ENCODE measurements around the gene SLC39A1. TPM values are rescaled to one million over a fixed set of nuclear protein-coding genes. Genes with fewer than 3 reads are reported as not detected.

SLC39A1 gene
- total RNA-seq, 1 experiment from 2014 or later = 130 TPM

DNA sequence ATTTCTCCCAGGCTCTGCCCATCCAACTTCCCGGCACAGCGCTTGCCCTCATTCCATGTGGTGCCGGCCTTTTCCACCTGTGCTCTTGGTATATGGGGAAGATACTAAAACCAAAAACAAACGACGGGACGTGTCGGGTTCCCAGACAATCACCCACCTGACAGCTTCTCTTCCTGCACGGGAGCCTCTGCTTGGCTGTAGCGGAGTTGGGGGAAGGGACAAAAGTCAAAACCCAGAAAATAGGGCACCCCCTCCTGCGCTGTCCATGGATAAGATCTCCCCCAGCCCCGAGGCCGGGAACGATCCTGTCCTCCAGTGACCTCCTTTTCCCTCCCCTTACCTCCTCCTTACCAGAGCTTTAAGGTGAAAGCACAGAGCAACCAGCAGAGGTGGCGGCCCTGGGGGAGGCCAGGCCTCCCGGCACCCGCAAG is 13.5 kb upstream of the SLC39A1 start:
- no peak for DNase-seq (ENCODE audit: low read depth)

DNA sequence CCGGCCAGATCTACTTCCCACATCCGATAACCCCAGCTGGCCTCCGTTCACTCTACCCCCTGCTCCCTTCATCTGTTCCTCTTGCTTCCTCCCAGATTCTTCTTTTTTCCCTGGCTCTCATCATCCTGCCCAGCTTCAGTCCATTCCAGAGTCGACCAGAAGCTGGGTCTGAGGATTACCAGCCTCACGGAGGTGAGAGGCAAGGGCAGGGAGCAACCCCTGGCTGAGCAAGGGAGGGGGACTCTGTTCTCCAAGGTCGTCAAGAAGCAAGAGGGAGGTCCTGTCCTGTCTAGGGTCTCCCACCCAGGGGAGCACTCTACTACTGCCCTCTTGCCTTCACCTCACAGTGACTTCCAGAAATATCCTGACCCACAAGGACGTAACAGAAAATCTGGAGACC is 10.2 kb upstream of the SLC39A1 start:
- DNase-seq (ENCODE audit: low read depth) = no peak

DNA sequence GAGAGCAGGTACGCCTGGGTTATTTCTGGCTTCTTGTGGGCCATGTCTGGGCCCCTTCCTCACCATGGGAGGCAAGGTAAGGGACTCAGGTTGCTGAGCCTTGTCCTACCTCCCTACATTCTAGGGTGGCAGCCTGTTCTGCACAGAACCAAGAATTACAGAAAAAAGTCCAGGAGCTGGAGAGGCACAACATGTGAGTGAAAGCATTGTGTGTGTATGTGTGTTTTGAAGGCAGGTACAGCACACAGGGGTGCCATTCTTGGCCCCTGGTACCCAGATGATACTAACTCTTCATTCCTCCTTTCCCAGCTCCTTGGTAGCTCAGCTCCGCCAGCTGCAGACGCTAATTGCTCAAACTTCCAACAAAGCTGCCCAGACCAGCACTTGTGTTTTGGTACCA is 9.7 kb upstream of the SLC39A1 start:
- no peak for DNase-seq (ENCODE audit: low read depth)

DNA sequence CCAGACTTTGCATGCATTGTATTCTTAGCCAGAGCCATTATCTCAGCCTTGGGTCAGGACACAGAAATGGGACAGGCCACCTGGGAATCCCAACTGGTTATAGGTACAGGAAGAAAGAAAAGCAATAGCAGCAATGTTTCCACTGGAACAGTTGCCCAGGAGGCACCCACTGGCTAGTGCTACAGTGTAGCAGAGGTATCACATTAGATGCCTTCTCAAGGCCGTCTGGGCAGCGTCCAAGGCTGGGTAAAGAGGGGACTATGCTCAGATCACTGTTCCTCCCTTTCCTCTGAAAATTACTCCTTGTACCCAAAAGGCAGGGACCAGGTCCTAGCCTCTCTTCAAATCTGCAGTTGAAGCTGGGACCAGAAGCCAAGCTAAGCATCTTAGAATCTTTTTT is 7.0 kb upstream of the SLC39A1 start:
- no peak for DNase-seq (ENCODE audit: low read depth)

DNA sequence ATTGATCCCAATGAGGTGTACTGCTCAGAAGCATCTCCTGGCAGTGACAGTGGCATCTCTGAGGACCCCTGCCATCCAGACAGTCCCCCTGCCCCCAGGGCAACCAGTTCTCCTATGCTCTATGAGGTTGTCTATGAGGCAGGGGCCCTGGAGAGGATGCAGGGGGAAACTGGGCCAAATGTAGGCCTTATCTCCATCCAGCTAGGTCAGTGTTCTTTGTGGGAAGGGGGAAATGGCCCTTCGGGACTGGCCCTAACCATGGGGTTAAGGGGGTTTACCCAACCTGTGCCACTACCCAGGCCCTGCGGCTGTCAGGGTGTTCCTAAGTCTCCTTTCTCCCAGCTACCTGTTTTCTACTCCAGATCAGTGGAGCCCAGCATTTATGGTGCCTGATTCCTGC is 5.6 kb upstream of the SLC39A1 start:
- no peak for DNase-seq (ENCODE audit: low read depth)

DNA sequence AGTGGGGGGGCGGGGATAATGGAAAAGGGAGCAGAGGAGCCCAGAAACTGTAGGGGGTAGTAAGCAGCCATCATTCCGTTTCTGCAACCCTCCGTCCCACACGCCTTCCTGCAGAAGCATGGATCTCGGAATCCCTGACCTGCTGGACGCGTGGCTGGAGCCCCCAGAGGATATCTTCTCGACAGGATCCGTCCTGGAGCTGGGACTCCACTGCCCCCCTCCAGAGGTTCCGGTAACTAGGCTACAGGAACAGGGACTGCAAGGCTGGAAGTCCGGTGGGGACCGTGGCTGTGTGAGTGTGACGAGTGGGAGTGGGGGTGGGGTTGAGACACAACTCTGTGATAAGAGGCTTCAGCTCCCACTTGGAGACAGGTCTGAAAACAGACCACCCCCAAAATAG is 5.1 kb upstream of the SLC39A1 start:
- no peak for DNase-seq (ENCODE audit: low read depth)

DNA sequence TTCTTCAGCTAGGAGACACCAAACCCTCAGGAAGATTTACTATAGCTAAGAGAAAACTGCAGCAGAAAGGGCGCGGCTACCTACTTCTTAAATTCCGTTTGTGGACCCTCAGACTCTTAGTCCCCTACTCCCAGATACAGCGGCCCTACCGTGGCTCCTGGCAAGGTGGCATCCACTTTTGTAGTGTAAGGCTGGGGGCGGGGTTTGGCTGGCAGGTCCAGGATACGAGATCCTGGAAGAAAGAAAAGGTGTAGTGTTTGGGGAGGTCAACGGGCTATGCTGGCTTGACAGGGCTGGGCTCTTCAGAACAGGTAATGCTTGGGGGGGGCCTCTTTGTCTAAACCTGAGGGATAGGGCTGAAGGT is 4.6 kb upstream of the SLC39A1 start:
- no peak for DNase-seq (ENCODE audit: low read depth)

DNA sequence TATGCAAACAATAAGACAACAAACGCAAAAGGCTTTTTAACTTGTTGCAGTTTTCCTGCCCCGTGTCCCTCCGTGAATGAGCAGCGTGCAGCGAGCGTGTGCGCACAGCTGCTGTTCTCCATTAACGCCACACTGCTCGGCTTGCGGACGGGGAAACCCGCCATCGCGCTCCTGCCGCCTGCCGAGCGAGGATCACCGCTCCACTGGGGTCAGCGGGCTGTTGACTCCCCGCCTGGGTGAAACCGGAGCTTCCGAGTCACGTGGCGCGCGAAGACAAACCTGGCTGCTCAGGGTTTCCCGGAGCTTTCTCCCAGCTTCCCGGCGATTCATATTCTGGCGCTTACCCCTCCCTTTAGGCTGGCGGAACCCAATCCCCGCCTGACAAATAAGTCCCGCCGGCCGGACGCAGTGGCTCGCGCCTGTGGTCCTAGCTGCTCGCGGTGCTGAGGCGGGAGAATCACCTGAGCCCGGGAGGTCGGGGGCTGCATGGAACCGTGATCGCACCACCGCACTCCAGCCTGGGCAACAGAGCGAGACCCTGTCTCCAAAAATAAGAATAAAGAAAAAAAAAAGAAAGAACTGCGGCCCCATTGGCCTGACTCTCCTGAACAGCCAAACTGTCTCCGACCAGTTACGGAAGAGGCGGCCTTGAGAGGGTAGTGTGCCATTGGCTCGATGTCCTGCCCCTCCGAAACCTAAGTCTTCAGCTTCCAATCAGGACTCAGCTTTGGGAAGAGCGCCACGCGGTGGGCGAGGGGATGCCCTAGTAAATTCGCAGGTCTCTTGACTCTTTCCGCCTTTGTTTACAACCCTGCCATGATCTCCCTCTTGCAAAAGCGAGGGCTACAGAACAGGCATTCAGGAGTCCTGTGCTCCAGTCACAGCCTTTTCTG is 4.0 kb upstream of the SLC39A1 start, which contains the start of gene CREB3L4:
Gene CREB3L4 (plus strand): TSS at position 796 of the 893 bp plus-strand sequence. CDS start 624 bp downstream, outside the sequence.
- peak; percentile 98 for DNase-seq (ENCODE audit: low read depth)

DNA sequence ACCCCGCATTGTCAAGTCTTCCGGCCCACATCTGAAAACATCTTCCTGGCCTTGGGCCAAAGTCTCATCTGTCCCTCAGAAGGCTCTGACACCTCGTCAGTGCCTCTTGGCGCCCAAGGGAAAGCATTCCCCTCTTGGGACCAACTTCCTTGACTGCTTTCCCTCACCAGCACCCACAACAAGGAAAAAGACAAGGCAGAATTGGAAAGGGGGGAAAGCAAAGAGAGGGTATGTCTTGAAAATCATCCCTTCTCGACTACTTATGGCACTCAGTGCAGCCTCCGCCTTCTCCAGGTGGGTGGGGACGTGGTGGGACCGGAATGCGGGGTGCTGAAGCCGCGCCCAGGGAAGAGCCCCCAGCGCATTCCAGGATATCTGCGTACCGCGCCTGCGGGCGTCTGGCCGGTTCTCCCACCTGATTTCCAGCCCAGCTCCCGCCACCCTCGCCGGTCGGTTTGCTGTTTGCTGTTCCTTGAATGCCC is 554 bp upstream of the SLC39A1 start:
- DNase-seq (ENCODE audit: low read depth) = peak; percentile 71

DNA sequence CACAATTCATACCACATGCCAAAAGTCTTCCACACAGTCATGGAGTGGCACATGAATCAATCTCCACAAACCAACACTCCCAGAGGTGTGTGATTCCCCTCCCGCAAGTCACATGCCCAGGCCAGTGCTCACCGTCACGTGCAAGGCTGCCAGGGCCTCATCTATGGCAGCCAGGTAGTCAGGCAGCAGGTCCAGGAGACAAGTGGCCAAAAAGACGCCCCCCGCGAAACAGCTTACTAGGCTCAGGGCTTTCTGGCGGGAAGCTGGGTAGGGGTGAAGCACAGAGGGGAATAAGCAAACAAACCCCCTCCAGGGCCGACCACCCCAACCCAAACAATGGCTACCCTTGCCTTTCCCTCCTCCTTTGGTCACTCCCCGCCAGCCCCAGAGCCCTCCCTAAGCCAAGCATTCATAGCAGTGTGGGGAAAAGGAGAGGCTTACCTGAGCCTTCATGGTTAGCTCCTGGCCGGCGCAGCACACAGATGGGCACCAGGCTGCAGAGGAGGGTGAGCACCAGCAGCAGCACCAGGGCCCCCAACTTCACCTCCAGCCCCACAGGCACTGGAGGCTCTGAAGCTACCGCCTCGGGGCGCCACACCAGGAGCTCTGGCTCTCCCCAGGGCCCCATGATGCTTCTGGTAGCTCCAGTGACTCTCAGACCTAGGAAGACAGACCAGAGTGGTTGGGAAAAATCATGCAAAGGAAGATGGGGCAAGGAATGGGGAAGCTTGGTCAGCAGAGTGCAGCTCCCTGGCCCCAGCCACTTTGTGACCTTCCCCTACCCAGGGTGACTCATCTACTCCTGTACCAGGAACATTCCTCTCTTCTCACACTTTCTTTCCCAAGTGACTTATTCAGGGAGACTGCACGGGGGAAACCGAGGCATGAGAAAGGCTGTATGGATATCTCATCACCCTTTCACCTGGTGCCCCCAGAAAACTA is 978 bp downstream of the SLC39A1 start:
- DNase-seq (ENCODE audit: low read depth) = peak; percentile 55

DNA sequence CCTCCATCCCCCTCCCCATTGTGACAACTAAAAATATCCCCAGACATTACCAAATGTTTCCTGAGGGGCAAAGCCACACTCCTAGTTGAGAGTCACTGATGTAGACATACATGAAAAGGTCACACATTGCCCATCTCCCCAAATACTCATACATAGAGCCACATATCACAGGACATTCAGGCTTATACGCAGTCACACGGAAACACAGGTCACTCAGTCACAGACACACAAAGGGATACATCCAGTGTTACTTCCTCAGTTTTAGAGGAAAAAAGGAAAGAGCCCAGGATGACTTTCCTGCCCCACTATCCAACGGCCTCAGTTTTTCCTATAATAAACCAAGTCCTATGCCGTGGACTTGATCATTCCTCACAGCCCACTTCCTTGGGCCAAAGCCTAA is 1.9 kb downstream of the SLC39A1 start:
- DNase-seq (ENCODE audit: low read depth) = no peak

DNA sequence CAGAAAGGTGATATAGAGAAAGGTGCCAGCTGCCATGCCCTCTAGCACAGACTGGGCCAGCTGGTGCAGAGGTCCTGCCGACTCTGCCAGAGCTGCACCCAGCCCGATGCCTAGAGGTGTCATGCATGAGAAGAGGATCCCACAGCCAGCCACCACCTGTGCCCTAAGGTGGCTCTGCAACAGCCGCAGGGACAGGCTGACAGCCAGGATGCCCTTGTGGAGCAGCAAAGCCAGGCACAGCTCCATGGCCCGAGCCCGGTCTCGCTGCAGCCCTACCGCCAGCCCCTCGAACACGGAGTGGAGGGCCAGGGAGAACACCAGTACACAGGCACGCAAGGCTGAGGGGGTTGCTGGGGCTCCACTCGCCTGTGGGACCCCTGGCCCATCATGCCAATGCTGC is 3.1 kb downstream of the SLC39A1 start:
- no peak for DNase-seq (ENCODE audit: low read depth)

DNA sequence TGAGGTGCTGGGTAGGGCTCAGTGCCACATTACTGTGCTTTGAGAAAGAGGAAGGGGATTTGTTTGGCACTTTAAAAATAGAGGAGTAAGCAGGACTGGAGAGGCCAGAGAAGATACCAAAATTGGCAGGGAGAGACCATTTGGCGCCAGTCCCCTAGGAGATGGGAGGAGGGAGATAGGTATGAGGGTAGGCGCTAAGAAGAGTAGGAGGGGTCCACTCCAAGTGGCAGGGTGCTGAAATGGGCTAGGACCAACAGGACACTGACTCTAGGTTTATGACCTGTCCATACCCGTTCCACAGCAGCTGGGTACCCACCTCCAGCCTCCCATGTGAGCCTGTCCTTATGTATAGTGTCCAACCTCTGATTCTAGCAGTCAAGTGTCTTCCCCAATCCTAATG is 3.9 kb downstream of the SLC39A1 start:
- DNase-seq (ENCODE audit: low read depth) = no peak

DNA sequence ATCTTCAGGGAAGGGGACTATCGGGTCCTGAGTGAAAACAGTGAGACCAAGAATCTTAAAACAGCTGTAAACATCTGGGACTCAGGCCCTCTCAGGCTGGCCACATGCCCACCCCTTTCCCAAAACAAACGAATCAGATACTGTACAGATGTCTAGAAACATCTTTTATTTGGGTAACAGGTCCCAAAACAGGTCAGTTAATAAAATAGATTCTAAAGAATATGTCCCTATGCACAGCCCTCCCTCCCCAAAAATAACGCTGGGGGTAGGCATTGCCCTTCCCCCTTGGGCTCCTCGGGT is 4.4 kb downstream of the SLC39A1 start:
- no peak for DNase-seq (ENCODE audit: low read depth)

DNA sequence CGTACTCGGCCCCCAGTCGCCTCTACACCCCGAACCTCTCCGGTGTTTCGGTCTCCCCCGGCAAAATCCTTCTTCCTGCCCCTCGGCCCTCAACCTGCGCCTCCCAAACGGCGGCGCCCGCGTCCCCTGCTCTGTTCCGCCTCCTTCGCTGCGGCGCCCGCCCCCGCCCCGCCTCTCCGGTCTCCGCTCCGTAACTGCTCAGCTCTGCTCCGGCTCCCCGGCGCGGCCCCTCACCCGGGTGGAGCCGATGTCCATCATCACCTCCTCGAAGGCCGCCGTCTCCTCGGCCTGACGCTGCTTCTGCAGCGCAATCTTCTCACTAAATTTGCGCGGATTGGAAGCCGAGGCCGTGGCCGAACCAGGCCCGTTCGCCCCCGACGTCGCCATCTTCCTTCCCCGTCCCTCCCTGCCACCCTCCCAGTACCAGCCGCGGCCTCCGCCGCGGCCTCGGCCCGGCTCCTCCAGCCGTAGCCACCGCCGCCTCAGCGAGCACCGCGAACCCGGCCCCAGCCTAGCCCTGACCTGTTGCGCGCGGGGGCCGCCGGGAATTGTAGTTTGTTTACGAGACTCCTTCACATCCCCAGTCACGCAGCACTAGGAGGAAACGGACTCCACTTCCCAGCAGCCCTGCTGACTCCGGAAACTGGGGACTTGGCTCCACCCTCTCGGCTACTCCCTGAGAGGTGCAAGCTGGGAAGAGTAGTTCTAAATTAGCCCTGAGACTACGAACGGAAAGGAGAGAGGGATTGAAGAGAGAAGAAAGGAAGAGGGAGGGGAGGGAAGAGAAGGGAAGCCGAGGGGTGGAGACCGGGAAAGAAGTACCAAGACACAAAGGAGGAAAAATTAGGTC is 5.0 kb downstream of the SLC39A1 start, which contains the start of gene CRTC2:
Gene CRTC2 (minus strand): TSS at position 502 of the 850 bp plus-strand sequence. CDS start 115 bp downstream, at position 387.
- DNase-seq (ENCODE audit: low read depth) = peak; percentile 99

DNA sequence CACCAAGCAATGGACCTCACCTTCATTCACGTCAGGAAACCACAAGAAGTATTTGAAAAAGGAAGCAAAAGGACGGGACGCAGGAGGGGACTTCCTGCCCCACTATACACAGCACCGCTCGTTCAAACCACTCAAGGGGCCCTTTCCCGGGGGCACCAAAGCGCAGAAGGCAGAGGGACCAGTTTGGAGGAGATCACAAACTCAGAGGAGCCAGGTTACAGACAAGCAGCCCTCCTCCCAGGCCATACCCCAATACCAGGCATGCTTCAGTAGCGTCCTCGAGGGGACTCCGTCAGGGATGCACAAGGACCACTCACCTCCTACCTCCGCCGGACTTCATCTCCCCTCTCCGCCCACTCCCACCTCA is 5.6 kb downstream of the SLC39A1 start:
- peak; percentile 45 for DNase-seq (ENCODE audit: low read depth)

DNA sequence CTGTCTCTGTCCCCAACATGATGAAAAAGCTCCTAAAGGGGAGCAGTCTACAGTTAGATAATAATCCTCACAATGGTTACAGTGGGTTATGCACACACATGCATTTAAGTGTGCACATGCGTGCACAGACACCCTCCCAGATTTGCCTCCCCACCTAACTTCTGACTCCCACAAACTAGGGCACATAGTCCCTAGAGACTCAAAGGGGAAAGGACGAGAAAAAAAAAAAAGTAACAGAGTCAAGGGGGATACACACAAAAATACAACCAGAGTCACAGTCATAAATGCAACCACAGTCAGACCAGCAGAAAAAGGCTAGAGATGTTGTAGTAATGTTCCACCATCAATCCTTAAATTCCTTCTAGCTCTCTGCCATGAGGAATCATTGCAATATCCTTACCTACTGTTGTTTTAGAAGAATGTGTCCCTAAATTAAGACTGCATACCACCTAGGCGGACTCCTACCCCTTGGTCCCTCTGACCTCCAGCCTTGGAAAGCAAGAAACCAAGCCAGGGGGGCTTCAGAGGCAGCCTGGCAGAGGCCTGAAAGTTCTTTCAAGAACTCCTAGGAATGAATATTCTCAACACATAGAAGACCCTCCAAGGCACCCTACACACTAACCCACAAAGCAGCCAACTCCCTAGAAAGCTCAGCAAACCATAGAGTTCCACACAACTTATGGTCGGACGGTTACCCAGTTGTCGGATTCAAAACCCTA is 6.2 kb downstream of the SLC39A1 start:
- no peak for DNase-seq (ENCODE audit: low read depth)

DNA sequence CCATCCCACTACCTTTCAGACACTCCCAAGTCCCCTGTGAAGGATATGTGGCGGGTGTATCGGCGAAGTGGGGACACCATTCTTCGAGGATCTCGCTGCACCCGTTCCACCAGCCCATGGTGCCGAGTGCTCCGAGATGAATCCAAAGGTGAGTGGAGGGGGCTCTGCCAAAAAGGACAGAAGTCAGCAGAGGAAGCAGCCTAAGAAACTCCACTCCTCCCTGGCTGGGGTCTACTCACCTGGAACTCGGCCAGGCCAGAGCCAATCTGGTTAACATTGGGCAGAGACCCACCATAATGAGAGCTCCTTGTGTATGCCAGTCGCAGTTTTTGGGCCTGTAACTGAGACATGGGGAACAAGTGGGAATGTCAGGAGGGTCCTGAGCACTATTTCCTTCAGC is 8.5 kb downstream of the SLC39A1 start:
- DNase-seq (ENCODE audit: low read depth) = no peak

DNA sequence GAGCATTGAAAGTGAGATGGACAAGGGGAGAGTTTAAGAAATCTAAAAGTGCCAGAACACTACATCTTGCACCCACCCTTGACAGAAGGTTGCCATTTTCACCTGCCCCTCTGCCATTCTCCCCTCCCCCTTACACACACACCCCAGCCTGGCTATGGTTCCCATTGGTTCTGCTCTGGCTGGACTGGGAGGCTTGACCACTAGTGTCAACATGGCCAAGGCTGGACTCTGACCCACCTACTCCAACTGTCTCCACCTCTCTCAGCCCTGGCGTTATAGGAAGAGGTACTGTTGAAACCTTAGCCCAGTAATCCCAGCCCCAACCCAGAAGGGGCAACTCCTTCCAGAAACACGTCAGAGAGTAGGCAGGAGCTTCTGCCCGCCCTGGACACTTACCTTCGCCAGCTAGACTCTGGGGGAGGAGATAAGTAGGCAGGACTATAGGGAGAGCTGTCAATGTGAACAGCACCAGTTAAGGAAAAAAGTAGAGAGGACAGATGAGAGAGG is 9.4 kb downstream of the SLC39A1 start:
- no peak for DNase-seq (ENCODE audit: low read depth)

DNA sequence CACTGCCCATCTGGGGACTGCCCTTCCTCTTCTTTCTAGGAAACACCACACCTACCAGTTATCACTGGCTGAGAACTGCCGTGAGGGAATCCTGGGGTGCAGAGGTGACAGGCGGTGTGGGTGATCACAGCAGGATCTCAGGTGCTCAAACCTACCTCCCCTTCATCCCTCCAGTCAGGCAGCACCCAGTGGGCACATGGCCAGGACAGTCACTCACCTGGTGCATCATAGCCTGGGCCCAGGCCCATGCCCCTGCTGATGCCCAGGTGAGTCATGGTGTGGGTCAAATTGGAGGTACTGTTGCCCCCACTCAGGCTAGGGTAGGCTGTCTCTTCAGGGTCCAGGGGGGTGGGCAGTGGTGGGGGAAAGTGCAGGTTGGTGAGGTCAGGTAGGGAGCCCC is 11.5 kb downstream of the SLC39A1 start:
- DNase-seq (ENCODE audit: low read depth) = no peak

DNA sequence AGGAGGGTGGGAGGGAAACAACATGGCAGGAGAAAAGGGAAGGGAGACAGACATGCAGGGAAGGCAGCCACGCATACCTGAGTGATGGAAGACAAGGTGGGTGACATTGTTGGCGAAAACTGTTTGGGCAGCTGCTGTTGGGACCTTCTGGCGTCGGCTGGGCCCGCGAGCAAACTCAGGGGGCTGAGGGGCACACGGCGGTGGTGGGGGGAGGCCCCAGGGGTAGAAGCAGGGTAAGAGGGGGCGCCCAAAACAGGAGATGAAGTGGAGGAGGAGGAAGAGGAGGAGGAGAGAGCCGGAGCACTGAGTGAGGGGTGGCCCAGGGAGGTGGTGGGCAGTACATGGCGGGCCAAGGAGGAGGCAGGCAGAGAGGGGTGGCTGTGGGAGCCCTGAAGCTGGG is 12.2 kb downstream of the SLC39A1 start:
- no peak for DNase-seq (ENCODE audit: low read depth)
